Esophagus muscularis mucosa (tissue), 4 donors: ENCODE measurements around the gene TERT. TPM values are rescaled to one million over a fixed set of nuclear protein-coding genes. Genes with fewer than 3 reads are reported as not detected.
"Not testable (repeated sequence)": the region's sequence is repeated elsewhere in the genome, so short reads cannot be mapped to it uniquely, and the experiment has no call there.

Source experiments
- DNase-seq: peaks from one replicate; pipeline ENCODE4 v3.0.0-alpha.2; 2017; ENCODE audit errors: extremely low spot score
- H3K27ac ChIP-seq, 4 donors: fragments of 200-600 bp; sonication (generic); replicated peaks in 1 of 4; 1 replicate in 3 of 4; 2 replicates in 1 of 4; pipeline ENCODE4 v1.5.1; 2016 to 2019; ENCODE audit warnings: mild to moderate bottlenecking in 1 of 4
- H3K27me3 ChIP-seq, 4 donors: fragments of 200-600 bp; sonication (generic); one replicate each; pipeline versions ENCODE4 v1.5.1 to v1.6.0; 2016 to 2019
- H3K36me3 ChIP-seq, 4 donors: fragments of 200-600 bp; sonication (generic); one replicate each; pipeline ENCODE4 v1.5.1; 2016 to 2019
- H3K4me1 ChIP-seq, 4 donors: fragments of 200-600 bp; sonication (generic); one replicate each; pipeline ENCODE4 v1.5.1; 2016 to 2019
- H3K4me3 ChIP-seq, 4 donors: fragments of 200-600 bp; sonication (generic); 1 replicate in 2 of 4; 2 replicates in 2 of 4; pipeline ENCODE4 v1.5.1; 2016 to 2019; ENCODE audit warnings: mild to moderate bottlenecking in 4 of 4, moderate library complexity in 1 of 4
- H3K9me3 ChIP-seq, 4 donors: fragments of 200-600 bp; sonication (generic); 1 replicate in 3 of 4; 2 replicates in 1 of 4; pipeline ENCODE4 v1.5.1; 2016 to 2019
- EP300 ChIP-seq: sonication (generic); formaldehyde crosslinking; IDR thresholded peaks from one replicate; pipeline ENCODE4 v1.6.1; 2017; ENCODE audit warnings: antibody characterized with exemption
- POLR2A ChIP-seq: fragments of 450-650 bp; IDR thresholded peaks from one replicate; pipeline ENCODE4 v1.6.1; 2017; ENCODE audit warnings: antibody characterized with exemption, moderate library complexity, mild to moderate bottlenecking, low read depth
- POLR2AphosphoS5 ChIP-seq, 2 donors: sonication (generic); formaldehyde crosslinking; IDR thresholded peaks; one replicate each; pipeline ENCODE4 v1.6.1; 2017; ENCODE audit warnings: antibody characterized with exemption in 2 of 2
- WGBS: methylation state at CpG from one replicate; pipeline ENCODE4 v1.1.5; 2018; 5-methylcytosine and 5-hydroxymethylcytosine counted together
- intact Hi-C: fragments of 100-400 bp; cut with DNase I; formaldehyde crosslinking; loops from one replicate; pipeline ENCODE4 v1.15.1; 2023
- total RNA-seq, 4 donors: library from RNA; depleted of rRNA; stranded (reverse); fragments of >200 nt; gene quantifications; one replicate each; pipeline versions ENCODE4 v1.1.0 to v1.2.1, GENCODE V29; 2016
- TF ChIP-seq, protein P1 (sequence below), 3 experiments: fragments of 200-600 bp in 2 of 3; fragments of 450-650 bp in 1 of 3; sonication (generic) in 2 of 3; IDR thresholded peaks; one replicate each; pipeline ENCODE4 v1.5.1; 2017 to 2019; ENCODE audit warnings: antibody characterized with exemption in 3 of 3, mild to moderate bottlenecking in 2 of 3, moderate library complexity in 1 of 3

The TERT gene
- total RNA-seq, 4 donors from 2014 or later, result not detected

DNA sequence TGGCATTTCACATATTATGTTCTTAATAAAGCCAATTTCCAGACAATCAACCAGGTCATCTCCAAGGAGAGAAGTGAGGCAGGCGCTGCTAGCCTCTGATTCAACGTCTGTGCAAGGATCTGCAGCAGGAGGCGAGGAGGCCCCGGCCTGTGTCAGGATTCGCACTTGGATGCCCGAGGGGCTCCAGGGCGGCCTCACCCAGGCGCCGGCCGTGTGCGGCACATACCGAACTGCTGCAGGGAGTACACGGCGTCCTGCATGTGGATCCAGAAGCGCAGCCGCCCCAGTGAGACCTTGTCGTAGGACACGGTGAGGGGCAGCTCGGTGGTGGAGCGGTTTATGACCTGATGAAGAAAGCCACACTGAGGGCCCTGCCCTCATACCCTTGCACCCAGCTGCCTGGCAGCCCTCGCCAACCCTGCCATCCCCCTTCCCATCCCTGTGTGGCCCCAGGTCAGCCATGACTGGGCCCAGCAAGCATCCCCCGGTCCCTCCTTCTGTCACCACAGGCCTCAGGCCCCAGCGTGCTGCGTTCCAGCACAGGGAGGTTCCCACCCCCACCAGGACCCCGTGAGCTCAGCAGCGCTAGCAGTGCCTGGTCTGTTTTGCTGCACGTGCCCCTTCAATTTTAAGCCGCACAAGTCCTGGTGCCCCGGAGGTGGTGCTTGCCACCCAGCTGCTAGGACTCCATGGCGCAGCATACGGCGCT is 40.1 kb upstream of the TERT start:
- no peak overlapping the region for H3K27ac ChIP-seq
- TF ChIP-seq EP300 (no peak), POLR2AphosphoS5 (IDR thresholded peaks at IDR 0.05) (no peak), POLR2A (no peak)
- TF ChIP-seq, protein P1, sequence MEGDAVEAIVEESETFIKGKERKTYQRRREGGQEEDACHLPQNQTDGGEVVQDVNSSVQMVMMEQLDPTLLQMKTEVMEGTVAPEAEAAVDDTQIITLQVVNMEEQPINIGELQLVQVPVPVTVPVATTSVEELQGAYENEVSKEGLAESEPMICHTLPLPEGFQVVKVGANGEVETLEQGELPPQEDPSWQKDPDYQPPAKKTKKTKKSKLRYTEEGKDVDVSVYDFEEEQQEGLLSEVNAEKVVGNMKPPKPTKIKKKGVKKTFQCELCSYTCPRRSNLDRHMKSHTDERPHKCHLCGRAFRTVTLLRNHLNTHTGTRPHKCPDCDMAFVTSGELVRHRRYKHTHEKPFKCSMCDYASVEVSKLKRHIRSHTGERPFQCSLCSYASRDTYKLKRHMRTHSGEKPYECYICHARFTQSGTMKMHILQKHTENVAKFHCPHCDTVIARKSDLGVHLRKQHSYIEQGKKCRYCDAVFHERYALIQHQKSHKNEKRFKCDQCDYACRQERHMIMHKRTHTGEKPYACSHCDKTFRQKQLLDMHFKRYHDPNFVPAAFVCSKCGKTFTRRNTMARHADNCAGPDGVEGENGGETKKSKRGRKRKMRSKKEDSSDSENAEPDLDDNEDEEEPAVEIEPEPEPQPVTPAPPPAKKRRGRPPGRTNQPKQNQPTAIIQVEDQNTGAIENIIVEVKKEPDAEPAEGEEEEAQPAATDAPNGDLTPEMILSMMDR (IDR thresholded peaks at IDR 0.05), result no peak
- H3K27me3 ChIP-seq, result no peaks in the 10 kb centered on the region
- H3K9me3 ChIP-seq, result no peaks in the 10 kb centered on the region
- H3K4me1 ChIP-seq, result no peaks in the 10 kb centered on the region
- DNase-seq, result no peak
- H3K4me3 ChIP-seq, result no peak overlapping the region
- H3K36me3 ChIP-seq, result peaks cover 77 to 100% (median 95%) of the 10 kb centered on the region in 4 donors
- intact Hi-C loops, result no loop called here
- WGBS, result 99% methylated on average over 21 of the region's 32 CpGs

DNA sequence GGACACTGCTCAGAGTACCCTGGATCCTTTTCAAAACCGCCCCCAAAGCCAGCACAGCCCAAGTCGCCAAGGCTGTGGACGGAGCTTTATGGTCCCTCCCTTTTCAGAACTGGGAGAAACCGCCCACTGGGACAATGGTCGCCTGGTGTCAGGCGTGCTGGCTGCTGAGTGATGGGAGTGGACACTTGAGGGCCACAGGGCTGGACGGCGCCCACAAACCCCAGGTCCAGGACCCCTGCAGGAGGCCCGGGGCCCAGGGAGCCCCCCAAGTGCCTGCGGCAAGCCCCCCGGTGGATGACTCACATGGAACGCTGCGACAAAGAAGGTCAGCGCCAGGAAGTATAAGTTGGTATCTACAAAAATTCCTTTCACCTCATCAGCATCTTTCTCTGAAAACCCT is 39.1 kb upstream of the TERT start:
- Histone ChIP-seq H3K36me3 (peaks cover 76 to 98% (median 93%) of the 10 kb centered on the region in 4 donors), H3K27ac (no peak overlapping the region), H3K27me3 (no peaks in the 10 kb centered on the region), H3K9me3 (no peaks in the 10 kb centered on the region), H3K4me3 (no peak overlapping the region), H3K4me1 (peaks cover 0 to 2% (median 0%) of the 10 kb centered on the region in 4 donors)
- WGBS, result 96% methylated on average over 14 of the region's 14 CpGs
- TF ChIP-seq EP300 (no peak), POLR2AphosphoS5 (IDR thresholded peaks at IDR 0.05) (no peak), POLR2A (no peak)
- TF ChIP-seq, protein P1 (IDR thresholded peaks at IDR 0.05), result no peak
- intact Hi-C loops, result no loop called here
- DNase-seq, result no peak

DNA sequence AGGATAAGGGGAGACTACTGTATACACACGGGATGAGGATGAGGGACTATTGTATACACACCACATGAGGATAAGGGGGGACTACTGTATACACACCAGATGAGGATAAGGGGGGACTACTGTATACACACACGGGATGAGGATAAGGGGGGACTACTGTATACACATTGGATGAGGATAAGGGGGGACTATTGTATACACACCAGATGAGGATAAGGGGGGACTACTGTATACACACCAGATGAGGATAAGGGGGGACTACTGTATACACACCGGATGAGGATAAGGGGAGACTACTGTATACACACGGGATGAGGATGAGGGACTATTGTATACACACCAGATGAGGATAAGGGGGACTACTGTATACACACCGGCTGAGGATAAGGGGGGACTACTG is 38.4 kb upstream of the TERT start:
- not testable (repeated sequence) for DNase-seq

DNA sequence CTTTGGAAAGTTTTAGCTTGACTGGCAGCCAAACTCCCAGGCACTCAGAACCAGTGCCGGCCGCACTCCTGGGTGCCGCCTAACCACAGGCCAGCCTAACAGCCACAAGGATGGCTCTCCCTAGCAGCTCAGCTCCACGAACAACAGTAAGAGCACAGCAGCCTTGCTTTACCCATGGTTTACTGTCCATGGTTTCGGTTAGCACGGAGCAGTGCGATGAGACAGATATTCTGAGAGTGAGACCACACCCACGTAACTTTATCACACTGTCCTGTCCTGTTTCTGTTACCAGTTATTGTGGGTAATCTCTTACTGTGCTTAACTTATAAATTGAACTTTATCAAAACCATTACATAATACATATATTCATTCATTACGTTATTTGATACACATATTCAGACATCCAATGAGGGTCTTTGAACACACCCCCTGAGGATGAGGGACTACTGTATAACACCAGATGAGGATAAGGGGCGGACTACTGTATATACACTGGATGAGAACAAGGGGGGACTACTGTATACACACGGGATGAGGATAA is 37.7 kb upstream of the TERT start:
- no peak for DNase-seq
- Histone ChIP-seq H3K27me3 (no peaks in the 10 kb centered on the region), H3K4me1 (peaks cover 0 to 11% (median 7%) of the 10 kb centered on the region in 4 donors), H3K36me3 (peaks cover 63 to 87% (median 82%) of the 10 kb centered on the region in 4 donors), H3K4me3 (no peak overlapping the region), H3K9me3 (no peaks in the 10 kb centered on the region), H3K27ac (no peak overlapping the region)
- intact Hi-C loops, result no loop called here
- 85% methylated on average over 11 of the region's 11 CpGs for WGBS
- TF ChIP-seq, protein P1 (IDR thresholded peaks at IDR 0.05), result no peak
- TF ChIP-seq EP300 (no peak), POLR2AphosphoS5 (IDR thresholded peaks at IDR 0.05) (no peak)

More for the DNA sequence above, 38.4 kb upstream of the TERT start:
- H3K27me3 ChIP-seq, H3K4me1 ChIP-seq, intact Hi-C loops, H3K4me3 ChIP-seq, H3K9me3 ChIP-seq, H3K27ac ChIP-seq: not testable (repeated sequence)
- peaks cover 70 to 94% (median 90%) of the 10 kb centered on the region in 4 donors for H3K36me3 ChIP-seq
- 83% methylated on average over 5 of the region's 5 CpGs for WGBS

DNA sequence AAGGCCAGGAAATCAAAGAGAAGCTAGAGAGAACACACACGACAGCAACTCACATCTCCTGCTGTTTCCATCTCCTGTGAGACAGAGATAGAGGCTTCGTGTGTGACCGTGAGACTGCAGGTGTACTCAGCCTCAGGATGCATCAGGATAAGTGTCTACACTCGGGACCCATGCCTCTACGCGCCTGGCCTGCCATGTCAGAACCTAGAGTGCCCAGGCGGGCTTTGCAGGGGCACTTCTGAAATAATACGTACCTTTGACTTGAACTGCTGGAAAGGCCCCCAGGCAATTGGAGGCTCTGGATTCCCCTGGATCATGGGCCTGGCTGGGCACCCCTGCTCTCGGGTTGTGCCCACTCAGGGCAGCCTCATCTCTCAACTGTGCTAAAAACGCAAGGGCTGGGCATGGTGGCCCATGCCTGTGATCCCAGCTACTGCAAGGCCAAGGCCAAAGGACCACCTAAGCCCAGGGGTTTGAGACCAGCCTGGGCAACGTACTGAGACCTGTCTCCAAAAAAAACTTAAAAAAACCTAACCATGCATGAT is 37.1 kb upstream of the TERT start:
- intact Hi-C loops, result no loop called here
- Histone ChIP-seq H3K36me3 (peaks cover 57 to 81% (median 76%) of the 10 kb centered on the region in 4 donors), H3K4me3 (no peak overlapping the region), H3K9me3 (no peaks in the 10 kb centered on the region), H3K4me1 (peaks cover 0 to 17% (median 9%) of the 10 kb centered on the region in 4 donors), H3K27me3 (no peaks in the 10 kb centered on the region), H3K27ac (no peak overlapping the region)
- DNase-seq, result no peak
- TF ChIP-seq, protein P1 (IDR thresholded peaks at IDR 0.05), result no peak
- no peak for TF ChIP-seq POLR2AphosphoS5 (IDR thresholded peaks at IDR 0.05)
- TF ChIP-seq EP300, result no peak
- no peak for TF ChIP-seq POLR2A
- WGBS, result 92% methylated on average over 11 of the region's 11 CpGs
